Activated T-cell treated with anti-CD3 and anti-CD28 coated beads, Interleukin-2, amount 50 U/mL, for 4 hours (primary cell): ENCODE measurements around the gene HEYL. TPM values are rescaled to one million over a fixed set of nuclear protein-coding genes. Genes with fewer than 3 reads are reported as not detected.

Experiments used
- ATAC-seq, 2 donors: fragments of 200-7000 bp; cut with Tn5 transposase; one replicate each; pipeline ENCODE4 v1.10.0; 2021
- DNase-seq: peaks from one replicate; pipeline ENCODE4 v3.0.0-alpha.2; 2020
- H3K27me3 Mint-ChIP-seq: one replicate; pipeline ENCODE4 v1.8.0; 2021; ENCODE audit warnings: low read depth, mixed read lengths
- H3K36me3 Mint-ChIP-seq: one replicate; pipeline ENCODE4 v1.8.0; 2022; ENCODE audit warnings: mixed read lengths; ENCODE audit not compliant: insufficient read depth
- H3K4me1 Mint-ChIP-seq: one replicate; pipeline ENCODE4 v1.8.0; 2021; ENCODE audit warnings: low read depth, mixed read lengths
- H3K4me3 Mint-ChIP-seq: one replicate; pipeline ENCODE4 v1.8.0; 2021; ENCODE audit warnings: mild to moderate bottlenecking, moderate library complexity, mixed read lengths
- H3K9me3 Mint-ChIP-seq: one replicate; pipeline ENCODE4 v1.8.0; 2021; ENCODE audit warnings: mixed read lengths
- total RNA-seq, 3 donors: library from RNA; stranded (reverse); gene quantifications; one replicate each; pipeline ENCODE4 v1.2.1, GENCODE V29; 2021

The HEYL gene
- total RNA-seq, 3 donors from 2014 or later: 0.05 to 0.11 (median 0.08) TPM

GRCh38 chr1:39640861-39641260 is 1.4 kb upstream of the HEYL start:
- no peaks in the 10 kb centered on the region for H3K4me1 Mint-ChIP-seq
- no peak overlapping the region for H3K4me3 Mint-ChIP-seq
- no peak for ATAC-seq
- H3K36me3 Mint-ChIP-seq: no peaks in the 10 kb centered on the region
- H3K27me3 Mint-ChIP-seq: peaks cover 13% of the 10 kb centered on the region
- no peak for DNase-seq
- H3K9me3 Mint-ChIP-seq: no peaks in the 10 kb centered on the region

- ATAC-seq (no peak), DNase-seq (no peak)
- Mint-ChIP-seq H3K4me3 (peak overlapping the region; percentile 41), H3K27me3 (peaks cover 15% of the 10 kb centered on the region), H3K4me1 (no peaks in the 10 kb centered on the region), H3K36me3 (no peaks in the 10 kb centered on the region), H3K9me3 (no peaks in the 10 kb centered on the region)
Observed at GRCh38 chr1:39638965-39639304, 508 bp downstream of the HEYL start.

GRCh38 chr1:39637361-39637760 is 2.1 kb downstream of the HEYL start:
- Mint-ChIP-seq H3K4me3 (no peak overlapping the region), H3K27me3 (peaks cover 19% of the 10 kb centered on the region), H3K36me3 (no peaks in the 10 kb centered on the region), H3K4me1 (no peaks in the 10 kb centered on the region), H3K9me3 (no peaks in the 10 kb centered on the region)
- DNase-seq (no peak), ATAC-seq (no peak)

- H3K36me3 Mint-ChIP-seq: no peaks in the 10 kb centered on the region
Observed at GRCh38 chr1:39635871-39636210, 3.6 kb downstream of the HEYL start.

GRCh38 chr1:39635205-39635870 is 4.1 kb downstream of the HEYL start:
- Mint-ChIP-seq H3K27me3 (peaks cover 19% of the 10 kb centered on the region), H3K4me1 (peaks cover 3% of the 10 kb centered on the region), H3K9me3 (no peaks in the 10 kb centered on the region), H3K4me3 (no peak overlapping the region), H3K36me3 (no peaks in the 10 kb centered on the region)
- ATAC-seq (no peak), DNase-seq (no peak)

More at GRCh38 chr1:39635871-39636210, 3.6 kb downstream of the HEYL start:
- Mint-ChIP-seq H3K27me3 (peaks cover 19% of the 10 kb centered on the region), H3K9me3 (no peaks in the 10 kb centered on the region), H3K4me3 (no peak overlapping the region), H3K4me1 (peaks cover 3% of the 10 kb centered on the region)
- no peak for ATAC-seq
- no peak for DNase-seq

- Mint-ChIP-seq H3K27me3 (peaks cover 19% of the 10 kb centered on the region), H3K9me3 (no peaks in the 10 kb centered on the region), H3K36me3 (no peaks in the 10 kb centered on the region), H3K4me1 (peaks cover 3% of the 10 kb centered on the region), H3K4me3 (no peak overlapping the region)
- DNase-seq: no peak
- no peak for ATAC-seq
Observed at GRCh38 chr1:39633422-39633821, 6.0 kb downstream of the HEYL start.

GRCh38 chr1:39632682-39633417 is 6.6 kb downstream of the HEYL start:
- Mint-ChIP-seq H3K36me3 (no peaks in the 10 kb centered on the region), H3K27me3 (peaks cover 14% of the 10 kb centered on the region), H3K9me3 (no peaks in the 10 kb centered on the region), H3K4me3 (no peak overlapping the region), H3K4me1 (peaks cover 3% of the 10 kb centered on the region)
- ATAC-seq: no peak
- no peak for DNase-seq

GRCh38 chr1:39632323-39632681 is 7.1 kb downstream of the HEYL start:
- ATAC-seq: no peak
- H3K4me3 Mint-ChIP-seq: no peak overlapping the region
- peaks cover 9% of the 10 kb centered on the region for H3K27me3 Mint-ChIP-seq
- no peaks in the 10 kb centered on the region for H3K36me3 Mint-ChIP-seq
- no peak for DNase-seq
- no peaks in the 10 kb centered on the region for H3K9me3 Mint-ChIP-seq
- H3K4me1 Mint-ChIP-seq: peaks cover 3% of the 10 kb centered on the region

GRCh38 chr1:39631361-39632322 is 7.8 kb downstream of the HEYL start:
- DNase-seq (no peak), ATAC-seq (peak; percentile 35 to 39)

GRCh38 chr1:39628807-39629350 is 10.6 kb downstream of the HEYL start:
- H3K4me1 Mint-ChIP-seq: peaks cover 3% of the 10 kb centered on the region
- peaks cover 13% of the 10 kb centered on the region for H3K27me3 Mint-ChIP-seq
- no peaks in the 10 kb centered on the region for H3K9me3 Mint-ChIP-seq
- H3K4me3 Mint-ChIP-seq: no peak overlapping the region
- H3K36me3 Mint-ChIP-seq: no peaks in the 10 kb centered on the region
- ATAC-seq (peak; percentile 36 to 51), DNase-seq (no peak)

More at GRCh38 chr1:39631361-39632322, 7.8 kb downstream of the HEYL start:
- Mint-ChIP-seq H3K36me3 (no peaks in the 10 kb centered on the region), H3K4me1 (peaks cover 3% of the 10 kb centered on the region), H3K9me3 (no peaks in the 10 kb centered on the region), H3K4me3 (no peak overlapping the region), H3K27me3 (peaks cover 5% of the 10 kb centered on the region)

GRCh38 chr1:39626646-39627045 is 12.8 kb downstream of the HEYL start:
- no peaks in the 10 kb centered on the region for H3K36me3 Mint-ChIP-seq
- ATAC-seq (no peak), DNase-seq (no peak)
- no peaks in the 10 kb centered on the region for H3K9me3 Mint-ChIP-seq
- H3K4me3 Mint-ChIP-seq: no peak overlapping the region
- peaks cover 13% of the 10 kb centered on the region for H3K27me3 Mint-ChIP-seq
- H3K4me1 Mint-ChIP-seq: peaks cover 3% of the 10 kb centered on the region

GRCh38 chr1:39625462-39626273 is 13.8 kb downstream of the HEYL start:
- peaks cover 13% of the 10 kb centered on the region for H3K27me3 Mint-ChIP-seq
- no peak overlapping the region for H3K4me3 Mint-ChIP-seq
- no peaks in the 10 kb centered on the region for H3K36me3 Mint-ChIP-seq
- no peaks in the 10 kb centered on the region for H3K4me1 Mint-ChIP-seq
- no peaks in the 10 kb centered on the region for H3K9me3 Mint-ChIP-seq
- no peak for ATAC-seq
- DNase-seq: no peak

- DNase-seq: no peak
- Mint-ChIP-seq H3K36me3 (no peaks in the 10 kb centered on the region), H3K27me3 (peaks cover 13% of the 10 kb centered on the region), H3K4me3 (no peak overlapping the region), H3K4me1 (no peaks in the 10 kb centered on the region), H3K9me3 (no peaks in the 10 kb centered on the region)
- ATAC-seq: no peak
Observed at GRCh38 chr1:39625009-39625408, 14.4 kb downstream of the HEYL start.

GRCh38 chr1:39623053-39623452 is 16.4 kb downstream of the HEYL start:
- no peaks in the 10 kb centered on the region for H3K9me3 Mint-ChIP-seq
- no peaks in the 10 kb centered on the region for H3K36me3 Mint-ChIP-seq
- DNase-seq: no peak
- H3K4me3 Mint-ChIP-seq: no peak overlapping the region
- H3K27me3 Mint-ChIP-seq: peaks cover 13% of the 10 kb centered on the region
- ATAC-seq: no peak
- H3K4me1 Mint-ChIP-seq: no peaks in the 10 kb centered on the region
